ENCODE measurements around the gene RBFOX2.

RBFOX2 gene

DNA sequence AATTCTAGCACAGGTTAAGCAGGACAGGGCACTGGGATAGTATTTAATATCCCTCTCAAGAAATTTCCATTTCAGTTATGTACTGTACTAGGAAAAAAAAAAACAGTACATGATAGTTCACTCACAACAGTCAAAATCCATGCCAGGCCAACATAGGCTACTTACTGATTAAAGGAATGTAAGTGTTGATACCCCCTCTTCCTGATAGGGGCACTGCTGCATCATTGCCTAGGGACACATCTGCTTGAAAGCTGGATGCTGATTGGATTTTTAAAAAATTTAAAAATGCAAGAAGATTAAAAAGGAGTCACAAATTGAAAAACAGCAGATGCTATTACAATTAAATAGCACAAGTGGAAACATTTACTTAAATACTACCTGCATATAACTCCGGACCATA is 267.6 kb downstream of the RBFOX2 start:
- TF ChIP-seq, protein P1, sequence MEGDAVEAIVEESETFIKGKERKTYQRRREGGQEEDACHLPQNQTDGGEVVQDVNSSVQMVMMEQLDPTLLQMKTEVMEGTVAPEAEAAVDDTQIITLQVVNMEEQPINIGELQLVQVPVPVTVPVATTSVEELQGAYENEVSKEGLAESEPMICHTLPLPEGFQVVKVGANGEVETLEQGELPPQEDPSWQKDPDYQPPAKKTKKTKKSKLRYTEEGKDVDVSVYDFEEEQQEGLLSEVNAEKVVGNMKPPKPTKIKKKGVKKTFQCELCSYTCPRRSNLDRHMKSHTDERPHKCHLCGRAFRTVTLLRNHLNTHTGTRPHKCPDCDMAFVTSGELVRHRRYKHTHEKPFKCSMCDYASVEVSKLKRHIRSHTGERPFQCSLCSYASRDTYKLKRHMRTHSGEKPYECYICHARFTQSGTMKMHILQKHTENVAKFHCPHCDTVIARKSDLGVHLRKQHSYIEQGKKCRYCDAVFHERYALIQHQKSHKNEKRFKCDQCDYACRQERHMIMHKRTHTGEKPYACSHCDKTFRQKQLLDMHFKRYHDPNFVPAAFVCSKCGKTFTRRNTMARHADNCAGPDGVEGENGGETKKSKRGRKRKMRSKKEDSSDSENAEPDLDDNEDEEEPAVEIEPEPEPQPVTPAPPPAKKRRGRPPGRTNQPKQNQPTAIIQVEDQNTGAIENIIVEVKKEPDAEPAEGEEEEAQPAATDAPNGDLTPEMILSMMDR (IDR thresholded peaks at IDR 0.05; ENCODE audit: control extremely low read depth, extremely low read depth, low read depth, missing control alignments): no peak
- ChIA-PET POLR2A (no interaction called here), CTCF (no interaction called here)
- no peak for DNase-seq (ENCODE audit: extremely low spot score)

DNA sequence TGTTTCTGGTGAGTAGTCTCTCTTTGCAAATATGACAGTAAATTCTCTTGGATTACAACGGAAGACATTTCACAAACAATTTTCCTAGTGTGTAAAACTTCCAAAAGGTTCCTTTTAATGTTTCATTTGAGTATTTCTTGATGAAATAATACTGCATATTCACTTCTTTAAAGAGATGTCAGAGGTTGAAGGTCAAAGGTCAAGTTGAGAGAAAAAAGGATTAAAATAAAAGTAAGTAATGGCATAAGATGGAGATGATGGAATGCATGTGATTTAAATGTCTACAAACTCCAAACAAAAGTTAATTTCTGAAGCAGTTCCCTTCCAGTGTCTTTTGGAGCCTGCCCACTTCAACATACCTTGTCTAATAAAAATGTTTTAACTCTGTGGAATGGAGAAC is 270.2 kb downstream of the RBFOX2 start:
- CTCF ChIA-PET: no interaction called here
- no peak for DNase-seq (ENCODE audit: extremely low spot score)
- POLR2A ChIA-PET: no interaction called here
- TF ChIP-seq, protein P1 (IDR thresholded peaks at IDR 0.05; ENCODE audit: control extremely low read depth, extremely low read depth, low read depth, missing control alignments): no peak

DNA sequence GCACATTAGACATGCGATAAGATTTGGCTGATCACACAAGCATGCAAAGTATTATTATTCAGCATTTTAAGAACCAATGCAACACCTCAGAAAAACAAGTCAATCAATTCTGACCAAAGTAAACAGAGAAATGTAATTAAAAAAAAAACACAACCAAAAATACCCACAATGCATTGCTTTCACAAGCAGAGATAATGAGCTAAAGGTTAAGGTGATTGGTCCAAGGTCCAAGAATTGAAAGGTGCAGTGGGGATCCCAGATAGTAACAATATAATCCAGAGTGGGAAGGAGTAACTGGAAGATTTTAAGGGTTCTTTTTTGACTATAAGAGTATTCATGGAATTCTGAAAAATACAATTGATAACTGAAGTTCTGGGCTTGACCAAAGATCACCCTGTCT is 271.9 kb downstream of the RBFOX2 start:
- DNase-seq (ENCODE audit: extremely low spot score): no peak
- POLR2A ChIA-PET: no interaction called here
- CTCF ChIA-PET: interaction anchor here (1.8 kb wide), 1 partner anchor 10 kb away, joined by 5 read pairs; no protein-coding TSS in a partner anchor
- TF ChIP-seq, protein P1 (IDR thresholded peaks at IDR 0.05; ENCODE audit: control extremely low read depth, extremely low read depth, low read depth, missing control alignments): no peak

DNA sequence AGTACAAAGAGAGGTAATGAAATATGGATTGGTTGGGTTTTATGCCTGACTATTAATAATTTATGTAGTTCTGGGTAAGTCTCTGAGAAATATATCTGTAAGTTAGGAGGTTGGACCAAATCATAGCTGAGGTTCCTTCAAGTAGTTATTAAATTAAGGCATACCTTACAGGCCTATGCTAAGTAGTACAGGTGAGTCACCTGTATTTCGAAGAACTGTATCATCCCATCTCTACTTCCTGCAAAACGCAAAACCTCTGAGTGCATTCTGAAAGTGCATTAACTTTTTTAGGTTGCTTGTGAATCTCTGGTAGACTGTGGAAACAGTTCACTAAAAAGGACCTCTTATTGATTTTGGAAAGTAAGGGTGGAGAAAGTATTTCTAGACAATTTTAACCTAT is 273.9 kb downstream of the RBFOX2 start:
- TF ChIP-seq, protein P1 (IDR thresholded peaks at IDR 0.05; ENCODE audit: control extremely low read depth, extremely low read depth, low read depth, missing control alignments): no peak

DNA sequence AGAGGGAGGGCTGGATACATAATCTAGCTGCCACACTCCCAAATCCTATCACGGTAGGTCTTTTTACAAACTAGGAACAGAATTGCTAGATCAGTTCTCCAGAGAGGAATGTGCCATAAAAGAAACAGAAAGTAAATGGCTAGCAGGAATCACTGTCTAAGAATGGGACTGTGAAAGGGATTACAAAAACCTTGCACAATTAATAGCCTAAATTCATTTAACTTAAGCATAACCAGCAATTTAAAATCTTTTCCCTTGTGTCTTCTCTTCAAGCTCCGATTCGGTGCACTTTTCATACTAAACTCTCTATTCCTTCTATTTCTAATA is 275.8 kb downstream of the RBFOX2 start:
- no peak for DNase-seq (ENCODE audit: extremely low spot score)
- CTCF ChIA-PET: interaction anchor here (1.0 kb wide), 1 partner anchor 371 kb away, joined by 3 read pairs; no protein-coding TSS in a partner anchor
- POLR2A ChIA-PET: no interaction called here
- TF ChIP-seq, protein P1 (IDR thresholded peaks at IDR 0.05; ENCODE audit: control extremely low read depth, extremely low read depth, low read depth, missing control alignments): no peak

More for the DNA sequence above, 273.9 kb downstream of the RBFOX2 start:
- ChIA-PET CTCF (no interaction called here), POLR2A (no interaction called here)
- DNase-seq (ENCODE audit: extremely low spot score): no peak

DNA sequence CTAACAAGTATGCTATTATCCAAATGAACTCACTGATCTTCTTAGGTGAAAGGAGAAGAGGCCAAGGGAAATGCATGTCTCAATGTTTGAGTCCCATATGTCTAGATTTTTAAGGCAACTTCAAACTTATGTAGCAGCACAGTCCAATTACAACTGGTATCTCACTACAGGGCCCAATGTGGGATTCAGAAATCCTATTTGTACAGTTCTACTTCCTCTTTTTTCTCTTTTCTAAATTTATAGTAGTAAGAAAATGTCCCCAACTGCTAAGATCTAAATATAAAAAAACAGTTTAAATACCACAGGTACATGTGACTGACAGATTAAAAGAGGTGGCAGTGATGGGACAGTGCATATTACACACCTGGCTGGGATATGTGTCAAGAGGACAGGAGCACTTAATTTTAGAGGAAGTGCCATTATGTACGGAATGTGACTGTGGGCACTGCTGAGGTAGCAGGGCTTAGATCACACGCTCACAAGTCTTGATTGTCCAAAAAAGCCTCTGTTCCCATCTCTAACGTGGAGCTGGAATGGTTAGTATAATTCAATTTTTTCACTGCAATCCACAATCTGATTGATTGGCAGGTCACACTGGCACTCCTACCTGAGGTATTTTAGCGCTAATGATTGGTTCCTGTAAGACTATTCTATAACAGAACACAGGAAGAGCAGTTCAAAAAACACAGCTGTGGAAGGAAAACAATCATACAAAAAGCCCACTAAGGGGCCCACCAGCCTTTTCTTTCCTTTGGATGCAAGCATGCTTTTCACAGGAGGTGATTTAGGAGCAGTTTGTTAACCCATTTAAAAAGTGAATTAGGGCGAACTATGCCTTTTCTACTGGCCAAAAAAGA is 276.4 kb downstream of the RBFOX2 start:
- POLR2A ChIA-PET: no interaction called here
- CTCF ChIA-PET: interaction anchor here (0.9 to 1.3 kb wide), 3 partner anchors 13 to 372 kb away, joined by 3 read pairs; no protein-coding TSS in a partner anchor
- TF ChIP-seq, protein P1 (IDR thresholded peaks at IDR 0.05; ENCODE audit: control extremely low read depth, extremely low read depth, low read depth, missing control alignments): no peak
- no peak for DNase-seq (ENCODE audit: extremely low spot score)
